ENCODE results near the gene CDK5R1. TPM values are rescaled to one million over a fixed set of nuclear protein-coding genes. Genes with fewer than 3 reads are reported as not detected.

CDK5R1 gene
- total and polyA plus RNA-seq, 2 experiments from 2014 or later, result 2.5 to 3.5 TPM

GRCh38 chr17:32461853-32462617, 24.8 kb upstream of the CDK5R1 start:
- no peak overlapping the region for H3K4me3 ChIP-seq
- TF ChIP-seq CTCF (IDR thresholded peaks at IDR 0.05; ENCODE audit: low read depth, low read length), result peak; percentile 75
- H3K27ac ChIP-seq, result no peak overlapping the region
- peaks cover 32% of the 10 kb centered on the region for H3K36me3 ChIP-seq
- no peaks in the 10 kb centered on the region for H3K4me1 ChIP-seq (ENCODE audit: low read depth)
- no peaks in the 10 kb centered on the region for H3K9me3 ChIP-seq (ENCODE audit: low read depth)
- DNase-seq (ENCODE audit: low read depth in 1 of 2, low spot score in 1 of 2), result peak; percentile 64 to 69
- H3K27me3 ChIP-seq, result no peaks in the 10 kb centered on the region

GRCh38 chr17:32463304-32463703, 23.5 kb upstream of the CDK5R1 start:
- no peak overlapping the region for H3K27ac ChIP-seq
- H3K36me3 ChIP-seq, result peaks cover 38% of the 10 kb centered on the region
- H3K9me3 ChIP-seq (ENCODE audit: low read depth), result no peaks in the 10 kb centered on the region
- H3K27me3 ChIP-seq, result no peaks in the 10 kb centered on the region
- no peak for DNase-seq (ENCODE audit: low read depth in 1 of 2, low spot score in 1 of 2)
- H3K4me1 ChIP-seq (ENCODE audit: low read depth), result no peaks in the 10 kb centered on the region
- no peak for TF ChIP-seq CTCF (IDR thresholded peaks at IDR 0.05; ENCODE audit: low read depth, low read length)
- H3K4me3 ChIP-seq, result no peak overlapping the region

GRCh38 chr17:32464374-32464773, 22.4 kb upstream of the CDK5R1 start:
- Histone ChIP-seq H3K9me3 (ENCODE audit: low read depth) (no peaks in the 10 kb centered on the region), H3K4me3 (no peak overlapping the region), H3K27ac (no peak overlapping the region), H3K27me3 (no peaks in the 10 kb centered on the region), H3K36me3 (peaks cover 39% of the 10 kb centered on the region), H3K4me1 (ENCODE audit: low read depth) (no peaks in the 10 kb centered on the region)
- DNase-seq (ENCODE audit: low read depth in 1 of 2, low spot score in 1 of 2), result no peak
- TF ChIP-seq CTCF (IDR thresholded peaks at IDR 0.05; ENCODE audit: low read depth, low read length), result no peak

GRCh38 chr17:32467949-32468348, 18.8 kb upstream of the CDK5R1 start:
- H3K4me3 ChIP-seq, result no peak overlapping the region
- no peaks in the 10 kb centered on the region for H3K27me3 ChIP-seq
- TF ChIP-seq CTCF (IDR thresholded peaks at IDR 0.05; ENCODE audit: low read depth, low read length), result no peak
- no peaks in the 10 kb centered on the region for H3K4me1 ChIP-seq (ENCODE audit: low read depth)
- H3K36me3 ChIP-seq, result peaks cover 53% of the 10 kb centered on the region
- no peaks in the 10 kb centered on the region for H3K9me3 ChIP-seq (ENCODE audit: low read depth)
- DNase-seq (ENCODE audit: low read depth in 1 of 2, low spot score in 1 of 2), result no peak
- no peak overlapping the region for H3K27ac ChIP-seq

- no peak overlapping the region for H3K27ac ChIP-seq
- TF ChIP-seq CTCF (IDR thresholded peaks at IDR 0.05; ENCODE audit: low read depth, low read length), result no peak
- no peaks in the 10 kb centered on the region for H3K27me3 ChIP-seq
- no peak for DNase-seq (ENCODE audit: low read depth in 1 of 2, low spot score in 1 of 2)
- no peak overlapping the region for H3K4me3 ChIP-seq
- H3K36me3 ChIP-seq, result peaks cover 50% of the 10 kb centered on the region
- no peaks in the 10 kb centered on the region for H3K4me1 ChIP-seq (ENCODE audit: low read depth)
- no peaks in the 10 kb centered on the region for H3K9me3 ChIP-seq (ENCODE audit: low read depth)
Measured at GRCh38 chr17:32470405-32471167, 16.2 kb upstream of the CDK5R1 start.

All from cardiac muscle cell (in vitro differentiated cells and primary cell).